ES-I3 (cell line): ENCODE data around the gene DUSP12.
"Not testable (repeated sequence)": the region's sequence is repeated elsewhere in the genome, so short reads cannot be mapped to it uniquely, and the experiment has no call there.

ENCODE experiments used
- H3K36me3 ChIP-seq: 2 replicates; pipeline ENCODE4 v1.6.1; 2013; ENCODE audit warnings: mild to moderate bottlenecking, low read length, control low read depth, moderate library complexity; ENCODE audit not compliant: insufficient read depth
- H3K4me1 ChIP-seq: 2 replicates; pipeline ENCODE4 v1.6.1; 2013; ENCODE audit warnings: mild to moderate bottlenecking, control low read depth, low read length; ENCODE audit not compliant: insufficient read depth
- H3K9ac ChIP-seq: 2 replicates; pipeline ENCODE4 v1.6.1; 2013; ENCODE audit warnings: low read depth, mild to moderate bottlenecking, low read length, moderate library complexity
- H3K9me3 ChIP-seq: 2 replicates; pipeline ENCODE4 v1.6.1; 2013; ENCODE audit warnings: mild to moderate bottlenecking, low read length, moderate library complexity; ENCODE audit not compliant: control insufficient read depth, insufficient read depth

DUSP12 gene

DNA sequence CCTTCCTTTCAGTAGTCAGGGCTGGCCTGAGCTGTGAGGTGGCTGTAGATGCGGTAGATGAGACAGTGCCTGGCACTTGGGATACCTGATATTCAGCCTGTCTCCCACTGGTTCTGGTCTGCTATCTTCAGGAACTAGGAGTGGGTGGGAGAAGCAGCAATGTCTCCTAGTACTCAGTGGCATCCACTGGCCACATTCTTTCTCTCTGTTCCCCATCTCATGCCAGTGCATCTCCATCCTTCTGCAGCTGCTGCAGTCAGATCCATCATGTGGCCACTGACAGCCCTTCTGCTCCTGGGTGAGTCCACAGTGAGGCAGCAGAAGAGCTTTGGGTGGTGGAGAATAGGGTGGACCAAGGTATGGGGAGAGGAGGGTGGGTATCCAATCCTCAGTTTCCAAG, 27.2 kb upstream of the DUSP12 start:
- H3K36me3 ChIP-seq = no peaks in the 10 kb centered on the region
- no peak overlapping the region for H3K9ac ChIP-seq
- H3K9me3 ChIP-seq = no peaks in the 10 kb centered on the region
- no peaks in the 10 kb centered on the region for H3K4me1 ChIP-seq

DNA sequence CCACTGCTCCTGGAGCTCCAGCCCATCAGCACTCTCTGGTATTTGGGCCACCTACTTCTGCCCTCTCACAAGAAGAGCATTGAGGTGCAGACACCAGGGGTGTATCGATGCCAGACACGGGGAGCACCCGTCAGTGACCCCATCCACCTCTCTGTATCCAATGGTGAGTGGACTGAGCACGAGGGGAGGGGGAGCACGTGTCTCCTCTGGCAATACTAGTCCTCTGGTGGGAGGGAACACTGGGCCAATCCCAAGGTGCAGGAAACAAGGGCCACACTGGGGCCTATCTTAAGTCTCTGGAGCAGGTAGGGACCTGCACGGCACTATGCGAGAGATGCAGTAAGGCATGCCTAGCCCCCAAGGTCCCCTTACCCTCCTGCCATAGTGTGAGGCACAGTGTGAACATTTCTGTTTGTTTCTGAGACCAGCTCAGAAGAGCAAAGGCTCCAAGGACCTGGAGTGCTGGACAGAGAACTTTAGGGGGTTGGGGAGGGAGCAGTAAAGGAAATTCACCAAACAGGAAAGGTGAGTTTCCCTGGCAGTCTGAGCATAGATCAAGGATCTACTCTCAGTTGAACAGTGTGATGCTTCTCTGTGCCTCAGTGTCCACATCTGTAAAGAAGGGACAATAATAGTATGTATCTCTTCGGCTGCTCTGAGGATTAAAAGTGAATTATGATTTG, 26.0 kb upstream of the DUSP12 start:
- H3K36me3 ChIP-seq = no peaks in the 10 kb centered on the region
- no peaks in the 10 kb centered on the region for H3K4me1 ChIP-seq
- H3K9ac ChIP-seq = no peak overlapping the region

DNA sequence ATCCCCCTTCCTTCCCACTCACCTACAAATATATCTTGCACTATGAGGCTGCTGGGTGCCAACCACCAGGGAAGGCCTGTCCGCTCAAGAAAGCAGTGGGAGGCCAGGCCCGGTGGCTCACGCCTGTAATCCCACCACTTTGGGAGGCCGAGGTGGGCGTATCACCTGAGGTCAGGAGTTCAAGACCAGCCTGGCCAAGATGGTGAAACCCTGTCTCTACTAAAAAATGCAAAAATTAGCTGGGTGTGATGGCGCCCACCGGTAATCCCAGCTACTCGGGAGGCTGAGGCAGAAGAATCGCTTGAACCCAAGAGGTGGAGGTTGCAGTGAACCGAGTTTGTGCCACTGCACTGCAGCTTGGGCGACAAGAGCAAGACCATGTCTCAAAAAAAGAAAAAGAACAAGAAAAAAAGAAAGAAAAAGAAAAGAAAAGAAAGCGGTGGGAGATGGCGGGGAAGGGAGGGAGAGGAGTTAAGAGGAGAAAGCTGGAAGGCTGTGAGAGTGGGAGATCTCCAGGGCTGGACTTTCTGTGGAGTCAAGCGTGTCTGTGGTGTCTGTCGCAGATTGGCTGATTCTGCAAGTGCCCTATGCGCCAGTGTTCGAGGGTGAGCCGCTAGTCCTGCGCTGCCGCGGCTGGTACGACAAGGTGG, 24.2 kb upstream of the DUSP12 start:
- H3K36me3 ChIP-seq, H3K9me3 ChIP-seq, H3K4me1 ChIP-seq: not testable (repeated sequence)
- peak overlapping the region; percentile 82; the same call in 1 of the 2 replicates for H3K9ac ChIP-seq

More for the DNA sequence above, 26.0 kb upstream of the DUSP12 start:
- H3K9me3 ChIP-seq = no peaks in the 10 kb centered on the region

DNA sequence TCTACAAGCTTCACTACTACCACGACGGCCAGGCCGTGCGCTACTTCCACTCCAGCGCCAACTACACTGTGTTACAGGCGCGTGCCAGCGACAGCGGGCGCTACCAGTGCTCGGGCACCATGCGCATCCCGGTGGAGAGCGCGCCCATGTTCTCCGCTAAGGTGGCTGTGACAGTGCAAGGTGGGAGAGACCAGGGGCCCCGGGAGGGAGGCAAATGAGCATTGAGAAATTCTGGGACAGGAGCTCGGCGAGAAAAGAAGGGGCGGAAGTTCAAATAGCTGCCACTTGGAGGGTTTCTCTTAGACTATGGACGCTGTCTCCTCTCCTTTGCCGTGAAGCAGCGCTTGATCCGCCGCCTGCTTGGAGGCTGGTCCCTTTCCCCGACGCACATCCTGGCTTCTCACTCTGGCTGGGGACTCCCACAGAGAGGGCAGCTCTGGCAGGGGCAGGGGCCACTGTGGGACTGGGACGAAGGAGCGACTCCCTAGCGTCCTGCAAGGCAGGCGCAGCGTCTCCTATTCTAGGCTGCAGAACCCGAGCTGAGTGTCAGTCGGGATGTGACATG, 23.6 kb upstream of the DUSP12 start:
- Histone ChIP-seq H3K9ac (peak overlapping the region; percentile 82), H3K9me3 (no peaks in the 10 kb centered on the region), H3K4me1 (no peaks in the 10 kb centered on the region), H3K36me3 (no peaks in the 10 kb centered on the region)

DNA sequence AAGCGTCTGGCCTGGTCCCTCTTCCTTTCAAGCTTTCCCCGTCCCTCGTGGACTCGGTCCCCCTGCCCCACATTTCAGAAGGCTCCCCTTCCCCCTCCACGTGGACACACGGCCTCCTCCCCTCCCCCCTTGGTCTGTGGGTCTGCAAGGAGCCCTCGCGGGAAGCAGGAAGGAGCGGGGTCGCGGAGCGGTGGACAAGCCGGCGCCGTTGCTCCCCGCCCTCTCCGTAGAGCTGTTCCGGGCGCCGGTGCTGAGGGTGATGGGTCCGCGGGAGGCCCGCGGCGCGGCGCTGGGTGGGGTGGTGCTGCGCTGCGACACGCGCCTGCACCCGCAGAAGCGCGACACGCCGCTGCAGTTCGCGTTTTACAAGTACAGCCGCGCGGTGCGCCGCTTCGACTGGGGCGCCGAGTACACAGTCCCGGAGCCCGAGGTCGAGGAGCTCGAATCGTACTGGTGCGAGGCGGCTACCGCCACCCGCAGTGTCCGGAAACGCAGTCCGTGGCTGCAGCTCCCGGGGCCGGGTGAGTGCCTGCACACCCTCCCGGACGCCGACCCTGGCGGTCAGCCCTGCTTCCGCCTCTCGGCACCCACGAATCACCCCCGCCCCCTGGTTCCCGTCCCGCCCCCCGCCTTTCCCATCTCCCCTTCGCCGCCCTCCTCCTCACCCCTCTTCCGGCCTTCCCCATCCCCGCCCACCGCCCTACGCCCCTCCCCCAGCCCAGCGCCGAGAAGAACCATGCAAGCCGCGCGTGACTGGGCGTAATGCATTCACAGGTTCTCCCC, 22.9 kb upstream of the DUSP12 start:
- H3K36me3 ChIP-seq = no peaks in the 10 kb centered on the region
- H3K9me3 ChIP-seq = no peaks in the 10 kb centered on the region
- H3K9ac ChIP-seq = peak overlapping the region; percentile 93
- H3K4me1 ChIP-seq = no peaks in the 10 kb centered on the region

DNA sequence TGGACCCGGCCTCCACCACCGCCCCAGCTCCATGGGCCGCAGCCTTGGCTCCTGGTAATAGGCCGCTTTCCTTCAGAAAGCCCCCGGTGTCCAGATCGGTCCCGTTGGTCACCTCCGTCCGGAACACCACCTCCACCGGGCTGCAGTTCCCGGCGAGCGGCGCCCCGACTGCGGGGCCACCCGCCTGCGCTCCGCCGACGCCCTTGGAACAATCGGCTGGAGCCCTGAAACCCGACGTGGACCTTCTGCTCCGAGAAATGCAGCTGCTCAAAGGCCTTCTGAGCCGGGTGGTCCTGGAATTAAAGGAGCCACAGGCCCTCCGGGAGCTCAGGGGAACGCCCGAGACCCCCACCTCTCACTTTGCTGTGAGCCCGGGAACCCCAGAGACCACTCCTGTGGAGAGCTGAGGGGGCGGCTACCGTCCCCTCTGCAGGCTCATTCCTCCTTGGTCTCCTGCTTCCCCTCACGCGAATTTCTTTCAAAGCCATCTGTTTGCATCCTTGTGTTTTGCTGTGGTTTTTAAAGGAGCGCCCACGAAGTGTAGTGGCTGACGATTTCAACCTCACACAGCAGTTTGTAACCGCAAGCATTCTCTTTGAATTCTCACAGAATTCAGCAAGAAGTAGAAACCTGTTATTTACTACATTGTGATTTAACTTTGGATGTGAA, 22.2 kb upstream of the DUSP12 start:
- Histone ChIP-seq H3K9ac (peak overlapping the region; percentile 93), H3K4me1 (no peaks in the 10 kb centered on the region), H3K36me3 (no peaks in the 10 kb centered on the region)

DNA sequence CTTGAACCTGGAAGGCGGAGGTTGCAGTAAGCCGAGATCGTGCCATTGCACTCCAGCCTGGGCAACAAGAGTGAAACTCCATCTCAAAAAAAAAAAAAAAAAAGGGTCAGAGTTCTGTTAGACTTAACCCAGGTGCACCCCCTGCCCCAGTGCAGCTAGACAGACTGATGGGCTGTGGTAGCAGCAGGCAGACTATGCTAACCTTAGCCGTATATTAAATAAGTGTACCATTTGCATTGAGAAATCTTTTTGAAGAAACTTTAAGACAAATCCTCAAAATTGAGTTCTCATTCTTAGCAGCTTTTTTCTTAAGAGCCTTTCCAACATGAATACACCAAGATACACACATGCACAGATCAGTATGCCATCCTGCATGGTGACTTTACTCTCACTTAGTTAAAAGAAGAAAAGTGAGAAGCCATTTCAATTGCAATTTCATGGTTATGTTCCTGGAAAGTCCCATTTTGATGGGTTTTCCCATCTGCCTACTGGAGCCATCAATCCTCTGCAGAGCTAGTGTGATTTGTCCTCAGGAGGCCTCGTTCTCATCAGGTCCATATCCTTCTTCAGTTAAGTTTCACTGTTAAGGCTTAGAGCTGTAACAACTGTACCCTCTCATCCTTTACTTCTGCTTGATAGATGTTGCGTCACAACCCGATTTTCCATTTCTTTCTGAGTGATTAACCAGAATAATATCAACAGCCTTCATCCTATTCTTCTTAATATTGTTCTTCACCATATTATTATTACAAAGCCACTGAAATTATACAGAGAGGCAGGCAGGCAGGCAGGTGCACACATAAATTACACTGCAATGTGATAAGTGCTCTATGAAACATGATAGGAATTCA, 21.0 kb upstream of the DUSP12 start:
- Histone ChIP-seq H3K4me1 (no peaks in the 10 kb centered on the region), H3K9ac (no peak overlapping the region), H3K36me3 (no peaks in the 10 kb centered on the region), H3K9me3 (no peaks in the 10 kb centered on the region)

More for the DNA sequence above, 22.2 kb upstream of the DUSP12 start:
- H3K9me3 ChIP-seq = no peaks in the 10 kb centered on the region

DNA sequence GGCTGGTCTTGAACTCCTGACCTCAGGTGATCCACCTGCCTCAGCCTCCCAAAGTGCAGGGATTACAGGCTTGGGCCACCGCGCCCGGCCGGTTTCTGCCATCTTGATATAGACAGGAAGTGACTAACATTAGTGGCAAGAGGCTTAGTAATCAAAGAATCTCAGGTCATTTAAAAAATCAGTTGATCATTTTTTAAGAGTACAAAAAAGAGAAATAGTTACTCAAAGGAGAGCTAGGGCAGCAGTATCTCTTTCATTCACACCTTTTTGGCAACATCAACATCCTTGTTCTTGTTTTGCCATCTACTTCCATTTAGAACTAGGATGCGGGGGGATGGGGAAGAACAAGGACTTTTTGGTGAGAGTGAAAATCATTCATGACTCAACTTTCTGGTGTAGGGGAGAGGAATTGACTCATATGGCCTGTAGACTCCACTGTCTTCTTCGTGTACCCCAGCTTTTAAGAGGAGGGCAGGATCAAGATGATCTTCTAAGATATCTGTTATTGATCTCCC, 19.5 kb upstream of the DUSP12 start:
- H3K36me3 ChIP-seq = no peaks in the 10 kb centered on the region
- no peaks in the 10 kb centered on the region for H3K9me3 ChIP-seq
- H3K9ac ChIP-seq = no peak overlapping the region
- H3K4me1 ChIP-seq = no peaks in the 10 kb centered on the region

DNA sequence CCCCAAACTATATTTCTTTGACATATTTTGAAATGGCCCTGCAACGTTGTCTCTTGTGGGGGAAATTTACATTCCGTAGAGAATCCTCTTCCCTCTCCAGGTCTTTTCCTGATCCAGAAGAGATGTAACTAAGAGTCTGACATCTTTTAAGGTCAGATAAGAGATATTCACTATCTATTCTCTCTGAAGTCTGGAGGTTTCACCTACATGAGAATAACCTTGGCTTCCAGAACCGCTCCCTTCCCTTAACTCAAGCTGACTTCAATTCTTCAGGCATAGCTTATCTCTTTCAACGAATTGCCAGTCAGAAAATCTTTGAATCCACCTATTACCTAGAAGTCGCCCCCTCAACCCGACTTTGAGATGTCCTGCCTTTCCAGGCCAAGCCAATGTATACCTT, 18.3 kb upstream of the DUSP12 start:
- no peaks in the 10 kb centered on the region for H3K9me3 ChIP-seq
- peaks cover 4% of the 10 kb centered on the region for H3K4me1 ChIP-seq
- no peak overlapping the region for H3K9ac ChIP-seq
- no peaks in the 10 kb centered on the region for H3K36me3 ChIP-seq

DNA sequence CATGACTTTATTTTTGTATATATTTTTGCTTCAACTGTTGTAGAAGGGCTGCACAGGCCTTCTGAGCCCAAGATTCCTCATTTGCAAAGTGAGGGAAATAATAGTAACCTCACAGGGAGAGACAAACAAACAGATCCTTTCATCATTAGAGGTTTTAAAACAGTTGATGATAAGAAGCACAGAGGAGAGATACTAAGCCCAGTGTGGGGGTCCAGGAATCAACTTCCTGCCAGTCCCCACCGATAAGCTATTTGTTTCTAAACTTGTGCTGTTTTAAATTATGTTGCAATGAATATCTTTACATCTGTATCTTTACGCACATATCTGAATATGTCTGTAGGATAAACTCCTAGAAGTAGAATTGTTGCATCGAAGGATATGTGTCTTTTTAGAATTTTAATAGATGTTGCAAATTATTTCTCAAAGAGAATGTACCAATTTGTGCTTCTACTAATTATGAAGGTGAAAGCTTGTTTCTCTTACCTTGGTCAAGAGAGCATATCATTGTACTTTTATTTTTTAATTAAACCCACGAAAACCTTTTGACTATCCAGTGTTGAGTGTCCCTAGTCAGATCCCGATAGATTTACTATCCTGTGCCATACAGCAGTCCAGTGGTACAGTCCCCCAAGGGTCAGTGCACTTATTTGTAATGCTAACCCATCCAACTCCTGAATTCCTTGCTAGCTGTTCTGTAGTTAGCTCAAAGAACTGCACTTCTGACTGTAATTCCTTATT, 17.4 kb upstream of the DUSP12 start:
- no peak overlapping the region for H3K9ac ChIP-seq
- H3K36me3 ChIP-seq = no peaks in the 10 kb centered on the region
- H3K9me3 ChIP-seq = no peaks in the 10 kb centered on the region
- peaks cover 11% of the 10 kb centered on the region for H3K4me1 ChIP-seq

DNA sequence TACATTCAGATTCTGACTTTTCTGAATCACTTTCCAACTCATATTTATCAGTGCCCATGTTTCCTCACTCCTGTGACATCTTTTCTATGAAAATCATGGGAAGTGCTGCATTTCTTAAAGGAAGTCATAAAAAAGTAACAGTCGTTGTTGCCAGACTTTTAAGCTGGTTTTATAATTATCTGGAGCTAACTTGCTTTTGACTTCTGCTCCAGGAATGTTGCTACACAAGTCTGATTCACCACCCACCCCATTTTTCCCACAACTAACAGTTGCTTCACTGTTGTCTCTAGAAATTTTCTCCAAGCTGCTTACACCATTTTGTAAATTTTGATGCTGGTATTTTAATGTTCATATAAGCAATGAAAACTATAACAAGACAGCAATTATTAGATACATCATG, 16.1 kb upstream of the DUSP12 start:
- Histone ChIP-seq H3K4me1 (peaks cover 16% of the 10 kb centered on the region), H3K36me3 (no peaks in the 10 kb centered on the region), H3K9ac (no peak overlapping the region), H3K9me3 (no peaks in the 10 kb centered on the region)

DNA sequence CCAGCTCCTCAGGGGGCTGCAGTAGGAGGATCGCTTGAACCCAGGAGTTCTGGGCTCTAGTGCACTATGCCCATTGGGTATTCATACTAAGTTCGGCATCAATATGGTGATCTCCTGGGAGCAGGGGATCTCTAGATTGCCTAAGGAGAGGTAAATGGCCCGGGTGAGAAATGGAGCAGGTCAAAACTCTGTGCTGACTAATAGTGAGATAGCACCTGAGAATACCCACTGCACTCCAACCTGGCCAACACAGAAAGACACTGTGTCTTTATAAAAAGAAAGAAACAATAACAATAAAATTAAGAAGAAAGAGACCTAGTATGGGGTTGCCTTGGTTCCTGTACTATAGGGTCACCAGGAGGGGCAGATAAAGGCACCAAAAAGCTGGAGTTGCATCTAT, 13.7 kb upstream of the DUSP12 start:
- Histone ChIP-seq H3K36me3 (no peaks in the 10 kb centered on the region), H3K4me1 (peaks cover 16% of the 10 kb centered on the region), H3K9ac (no peak overlapping the region), H3K9me3 (no peaks in the 10 kb centered on the region)
